ENCODE measurements around the gene SNCA.

SNCA gene

DNA sequence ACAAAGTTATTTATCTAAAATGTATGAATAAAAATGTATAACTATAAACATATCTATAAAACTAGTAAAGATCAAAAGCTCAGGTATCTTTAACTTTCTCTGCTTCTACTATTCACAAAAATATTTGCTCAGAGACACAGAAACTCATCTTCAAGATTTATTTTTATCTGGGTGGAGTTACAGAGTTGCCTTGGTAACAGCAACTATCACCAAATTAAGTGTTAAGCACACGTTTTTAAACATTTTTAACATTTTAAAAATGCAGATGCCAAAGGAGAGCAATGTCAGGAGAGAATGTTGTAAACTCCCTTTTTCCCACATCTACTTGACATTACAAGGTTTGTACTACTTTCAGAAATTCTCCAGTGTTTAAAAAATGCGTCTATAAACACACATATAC lies 71.4 kb downstream of the SNCA start:
- Histone ChIP-seq H3K27ac (ENCODE audit: low read depth, low read length, poor library complexity, severe bottlenecking) (no peak overlapping the region), H2AFZ (ENCODE audit: low read length) (no peak overlapping the region), H3F3A (ENCODE audit: insufficient read depth, low read length) (no peaks in the 10 kb centered on the region), H4K20me1 (ENCODE audit: insufficient read depth, low read length) (no peaks in the 10 kb centered on the region), H3K9me2 (ENCODE audit: low read depth, low read length) (no peaks in the 10 kb centered on the region), H3K4me3 (ENCODE audit: low read depth, low read length, poor library complexity, severe bottlenecking) (no peak overlapping the region), H3K79me2 (ENCODE audit: insufficient read depth, low read length) (no peaks in the 10 kb centered on the region), H3K9me3 (ENCODE audit: low read length) (no peaks in the 10 kb centered on the region), H3K36me3 (ENCODE audit: insufficient read depth, low read length) (no peaks in the 10 kb centered on the region), H3K4me1 (ENCODE audit: insufficient read depth, low read length, severe bottlenecking) (no peaks in the 10 kb centered on the region), H3K27me3 (ENCODE audit: insufficient read depth, low read length) (no peaks in the 10 kb centered on the region), H3K9ac (ENCODE audit: low read length) (no peak overlapping the region), H3K4me2 (ENCODE audit: low read length) (no peak overlapping the region)
- TF ChIP-seq EZH2 (IDR thresholded peaks at IDR 0.05; ENCODE audit: borderline replicate concordance, low read length): no peak
- TF ChIP-seq, protein P1, sequence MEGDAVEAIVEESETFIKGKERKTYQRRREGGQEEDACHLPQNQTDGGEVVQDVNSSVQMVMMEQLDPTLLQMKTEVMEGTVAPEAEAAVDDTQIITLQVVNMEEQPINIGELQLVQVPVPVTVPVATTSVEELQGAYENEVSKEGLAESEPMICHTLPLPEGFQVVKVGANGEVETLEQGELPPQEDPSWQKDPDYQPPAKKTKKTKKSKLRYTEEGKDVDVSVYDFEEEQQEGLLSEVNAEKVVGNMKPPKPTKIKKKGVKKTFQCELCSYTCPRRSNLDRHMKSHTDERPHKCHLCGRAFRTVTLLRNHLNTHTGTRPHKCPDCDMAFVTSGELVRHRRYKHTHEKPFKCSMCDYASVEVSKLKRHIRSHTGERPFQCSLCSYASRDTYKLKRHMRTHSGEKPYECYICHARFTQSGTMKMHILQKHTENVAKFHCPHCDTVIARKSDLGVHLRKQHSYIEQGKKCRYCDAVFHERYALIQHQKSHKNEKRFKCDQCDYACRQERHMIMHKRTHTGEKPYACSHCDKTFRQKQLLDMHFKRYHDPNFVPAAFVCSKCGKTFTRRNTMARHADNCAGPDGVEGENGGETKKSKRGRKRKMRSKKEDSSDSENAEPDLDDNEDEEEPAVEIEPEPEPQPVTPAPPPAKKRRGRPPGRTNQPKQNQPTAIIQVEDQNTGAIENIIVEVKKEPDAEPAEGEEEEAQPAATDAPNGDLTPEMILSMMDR (IDR thresholded peaks at IDR 0.05; ENCODE audit: low read length): no peak

DNA sequence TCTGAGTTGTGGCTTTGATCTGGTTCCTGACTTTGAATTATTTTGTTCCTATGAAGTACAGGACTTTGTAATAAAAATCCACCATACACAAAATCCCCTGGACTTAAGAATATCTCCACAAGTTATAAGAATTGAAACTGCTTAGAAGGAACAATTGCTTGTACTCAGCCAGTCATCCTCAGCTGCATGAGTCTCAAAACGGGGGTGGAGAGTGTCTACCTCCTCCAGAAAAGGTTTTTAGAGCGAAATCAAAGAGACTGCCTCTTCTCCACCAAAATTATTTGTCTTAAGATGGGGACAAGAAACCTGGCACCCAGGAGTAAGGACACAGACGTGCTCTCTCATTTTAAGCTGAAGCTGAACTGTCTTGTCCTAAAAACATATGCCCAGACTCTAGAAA lies 74.7 kb downstream of the SNCA start:
- H3K9me3 ChIP-seq (ENCODE audit: low read length): no peaks in the 10 kb centered on the region
- H3K27me3 ChIP-seq (ENCODE audit: insufficient read depth, low read length): no peaks in the 10 kb centered on the region
- H4K20me1 ChIP-seq (ENCODE audit: insufficient read depth, low read length): no peaks in the 10 kb centered on the region
- H3K27ac ChIP-seq (ENCODE audit: low read depth, low read length, poor library complexity, severe bottlenecking): no peak overlapping the region
- H3K4me1 ChIP-seq (ENCODE audit: insufficient read depth, low read length, severe bottlenecking): no peaks in the 10 kb centered on the region
- TF ChIP-seq EZH2 (IDR thresholded peaks at IDR 0.05; ENCODE audit: borderline replicate concordance, low read length): no peak
- TF ChIP-seq, protein P1 (IDR thresholded peaks at IDR 0.05; ENCODE audit: low read length): no peak
- H3K4me2 ChIP-seq (ENCODE audit: low read length): no peak overlapping the region
- no peaks in the 10 kb centered on the region for H3K79me2 ChIP-seq (ENCODE audit: insufficient read depth, low read length)
- no peak overlapping the region for H3K9ac ChIP-seq (ENCODE audit: low read length)
- H2AFZ ChIP-seq (ENCODE audit: low read length): no peak overlapping the region
- no peaks in the 10 kb centered on the region for H3K36me3 ChIP-seq (ENCODE audit: insufficient read depth, low read length)
- H3K4me3 ChIP-seq (ENCODE audit: low read depth, low read length, poor library complexity, severe bottlenecking): no peak overlapping the region
- no peaks in the 10 kb centered on the region for H3F3A ChIP-seq (ENCODE audit: insufficient read depth, low read length)
- no peaks in the 10 kb centered on the region for H3K9me2 ChIP-seq (ENCODE audit: low read depth, low read length)

DNA sequence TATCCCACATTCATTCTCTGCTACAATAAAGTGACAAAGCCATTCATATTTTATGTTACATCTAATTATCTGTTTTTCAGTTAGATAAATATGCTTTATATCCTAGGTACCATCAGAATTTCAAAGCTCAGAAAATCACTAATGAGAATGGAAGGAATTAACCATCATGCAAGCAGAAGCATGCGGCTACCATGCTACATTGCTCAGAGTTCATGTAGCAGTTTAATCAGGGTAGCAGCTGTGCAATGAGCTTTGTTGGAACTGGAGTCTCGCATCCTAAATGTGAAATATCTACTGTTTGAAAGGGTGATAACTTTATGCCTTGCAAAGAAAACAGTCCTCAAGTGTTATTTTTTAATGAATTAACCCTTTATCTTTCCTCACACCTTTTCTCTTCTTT lies 77.5 kb downstream of the SNCA start:
- Histone ChIP-seq H3K9me3 (ENCODE audit: low read length) (no peaks in the 10 kb centered on the region), H3K4me3 (ENCODE audit: low read depth, low read length, poor library complexity, severe bottlenecking) (no peak overlapping the region), H3K27ac (ENCODE audit: low read depth, low read length, poor library complexity, severe bottlenecking) (no peak overlapping the region), H2AFZ (ENCODE audit: low read length) (no peak overlapping the region), H3K4me2 (ENCODE audit: low read length) (no peak overlapping the region), H3K9me2 (ENCODE audit: low read depth, low read length) (no peaks in the 10 kb centered on the region), H3K9ac (ENCODE audit: low read length) (no peak overlapping the region), H3K79me2 (ENCODE audit: insufficient read depth, low read length) (no peaks in the 10 kb centered on the region), H3K36me3 (ENCODE audit: insufficient read depth, low read length) (no peaks in the 10 kb centered on the region), H3K4me1 (ENCODE audit: insufficient read depth, low read length, severe bottlenecking) (no peaks in the 10 kb centered on the region), H3K27me3 (ENCODE audit: insufficient read depth, low read length) (no peaks in the 10 kb centered on the region), H4K20me1 (ENCODE audit: insufficient read depth, low read length) (no peaks in the 10 kb centered on the region), H3F3A (ENCODE audit: insufficient read depth, low read length) (no peaks in the 10 kb centered on the region)
- TF ChIP-seq, protein P1 (IDR thresholded peaks at IDR 0.05; ENCODE audit: low read length): no peak
- no peak for TF ChIP-seq EZH2 (IDR thresholded peaks at IDR 0.05; ENCODE audit: borderline replicate concordance, low read length)
